CD4-positive, alpha-beta T cell (primary cell): ENCODE measurements around the gene CSNK1E. TPM values are rescaled to one million over a fixed set of nuclear protein-coding genes. Genes with fewer than 3 reads are reported as not detected.

Source experiments
- ATAC-seq: fragments of 200-7000 bp; cut with Tn5 transposase; one replicate; pipeline ENCODE4 v1.10.0; 2022; ENCODE audit warnings: mild to moderate bottlenecking; ENCODE audit not compliant: poor library complexity
- CTCF ChIA-PET: fragments of 350-600 bp; sonication (Branson Sonifier 250); formaldehyde crosslinking; loops from one replicate; lab custom pipeline; 2021; ENCODE audit warnings: antibody characterized with exemption, inconsistent platforms; lab: Charles Lee
- POLR2A ChIA-PET: fragments of 350-600 bp; sonication (Branson Sonifier 250); formaldehyde crosslinking; loops from one replicate; lab custom pipeline; 2021; ENCODE audit warnings: antibody characterized with exemption, inconsistent platforms; lab: Charles Lee
- DNase-seq, 14 experiments: peaks; one replicate each; pipeline ENCODE4 v3.0.0-alpha.2; 2013 to 2020; ENCODE audit warnings: mixed read lengths in 2 of 14
- H3K27ac ChIP-seq, 2 donors: one replicate each; pipeline versions ENCODE4 v1.5.1 to v1.7.0; 2013; ENCODE audit warnings: low read length in 2 of 2, low read depth in 1 of 2, mild to moderate bottlenecking in 1 of 2
- H3K27me3 ChIP-seq, 2 experiments: 1 replicate in 1 of 2; 2 replicates in 1 of 2; pipeline versions ENCODE4 v1.6.1 to v1.7.0; 2013; ENCODE audit warnings: low read length in 2 of 2, control low read depth in 1 of 2, mild to moderate bottlenecking in 1 of 2, moderate library complexity in 1 of 2; ENCODE audit not compliant: insufficient read depth in 2 of 2, control insufficient read depth in 1 of 2
- H3K36me3 ChIP-seq: one replicate; pipeline ENCODE4 v1.6.1; 2013; ENCODE audit warnings: low read length, control low read depth; ENCODE audit not compliant: insufficient read depth
- H3K4me1 ChIP-seq: one replicate; pipeline ENCODE4 v1.6.1; 2013; ENCODE audit warnings: low read length, control low read depth; ENCODE audit not compliant: insufficient read depth
- H3K4me3 ChIP-seq: one replicate; pipeline ENCODE4 v1.5.1; 2013; ENCODE audit warnings: mild to moderate bottlenecking, low read length, moderate library complexity
- H3K9me3 ChIP-seq, 2 experiments: 1 replicate in 1 of 2; 2 replicates in 1 of 2; pipeline versions ENCODE4 v1.6.1 to v1.7.0; 2013; ENCODE audit warnings: low read length in 2 of 2, mild to moderate bottlenecking in 2 of 2, control low read depth in 1 of 2, moderate library complexity in 1 of 2; ENCODE audit not compliant: control insufficient read depth in 1 of 2, insufficient read depth in 1 of 2
- H3K27ac Mint-ChIP-seq: one replicate; pipeline ENCODE4 v1.8.0; 2020; ENCODE audit warnings: mixed read lengths
- H3K27me3 Mint-ChIP-seq: one replicate; pipeline ENCODE4 v1.8.0; 2021; ENCODE audit warnings: mixed read lengths
- H3K36me3 Mint-ChIP-seq: one replicate; pipeline ENCODE4 v1.8.0; 2021; ENCODE audit warnings: low read depth, mixed read lengths
- H3K4me1 Mint-ChIP-seq: one replicate; pipeline ENCODE4 v1.8.0; 2021; ENCODE audit warnings: low read depth, mixed read lengths
- H3K4me3 Mint-ChIP-seq: one replicate; pipeline ENCODE4 v1.8.0; 2020; ENCODE audit warnings: mild to moderate bottlenecking, mixed read lengths
- H3K9me3 Mint-ChIP-seq: one replicate; pipeline ENCODE4 v1.8.0; 2020; ENCODE audit warnings: mixed read lengths
- CTCF ChIP-seq: fragments of 200-600 bp; IDR thresholded peaks from one replicate; pipeline ENCODE4 v1.8.0; 2022; ENCODE audit warnings: antibody characterized with exemption, mild to moderate bottlenecking
- intact Hi-C, 2 experiments: fragments of 100-400 bp; cut with DNase I in 1 of 2; cut with micrococcal nuclease in 1 of 2; formaldehyde crosslinking; loops; one replicate each; pipeline versions ENCODE4 v1.15.1 to v1.9.0; 2023 to 2025; cut with DNase I, micrococcal nuclease
- total RNA-seq, 174 experiments: library from RNA in 2 of 174; stranded (reverse) in 2 of 174; gene quantifications; one replicate each; pipeline ENCODE4 v1.2.3 and lab custom pipeline; 2021 to 2026

Gene CSNK1E
- total RNA-seq, 2 experiments from 2014 or later: 208 to 217 TPM

GRCh38 chr22:38302906-38303305, 14.3 kb downstream of the CSNK1E start:
- Mint-ChIP-seq H3K27me3 (no peaks in the 10 kb centered on the region), H3K4me3 (no peak overlapping the region), H3K27ac (no peak overlapping the region), H3K9me3 (no peaks in the 10 kb centered on the region), H3K36me3 (peaks cover 65% of the 10 kb centered on the region), H3K4me1 (peaks cover 19% of the 10 kb centered on the region)
- Histone ChIP-seq H3K9me3 (no peaks in the 10 kb centered on the region), H3K27me3 (no peaks in the 10 kb centered on the region), H3K4me1 (peaks cover 17% of the 10 kb centered on the region), H3K4me3 (no peak overlapping the region), H3K36me3 (peaks cover 64% of the 10 kb centered on the region), H3K27ac (no peak overlapping the region)
- ATAC-seq: no peak
- no peak for DNase-seq
- no peak for TF ChIP-seq CTCF
- ChIA-PET POLR2A (no interaction called here), CTCF (no interaction called here)
- intact Hi-C loops: no loop called here

GRCh38 chr22:38300946-38301345, 16.3 kb downstream of the CSNK1E start:
- ATAC-seq (no peak), DNase-seq (no peak)
- no peak overlapping the region for H3K4me3 Mint-ChIP-seq
- peaks cover 78% of the 10 kb centered on the region for H3K36me3 Mint-ChIP-seq
- TF ChIP-seq CTCF: no peak
- Histone ChIP-seq H3K9me3 (no peaks in the 10 kb centered on the region), H3K36me3 (peaks cover 83% of the 10 kb centered on the region), H3K4me1 (peaks cover 5% of the 10 kb centered on the region), H3K27me3 (no peaks in the 10 kb centered on the region), H3K4me3 (no peak overlapping the region), H3K27ac (no peak overlapping the region)
- no peaks in the 10 kb centered on the region for H3K27me3 Mint-ChIP-seq
- CTCF ChIA-PET: no interaction called here
- peaks cover 9% of the 10 kb centered on the region for H3K4me1 Mint-ChIP-seq
- POLR2A ChIA-PET: no interaction called here
- H3K9me3 Mint-ChIP-seq: no peaks in the 10 kb centered on the region
- no peak overlapping the region for H3K27ac Mint-ChIP-seq
- intact Hi-C loops: no loop called here

GRCh38 chr22:38300197-38300945, 16.9 kb downstream of the CSNK1E start:
- POLR2A ChIA-PET: no interaction called here

More at GRCh38 chr22:38300197-38300945, 16.9 kb downstream of the CSNK1E start:
- Histone ChIP-seq H3K4me1 (no peaks in the 10 kb centered on the region), H3K27me3 (no peaks in the 10 kb centered on the region), H3K9me3 (no peaks in the 10 kb centered on the region), H3K4me3 (no peak overlapping the region), H3K36me3 (peaks cover 88% of the 10 kb centered on the region), H3K27ac (no peak overlapping the region)
- Mint-ChIP-seq H3K4me1 (peaks cover 3% of the 10 kb centered on the region), H3K36me3 (peaks cover 82% of the 10 kb centered on the region), H3K9me3 (no peaks in the 10 kb centered on the region), H3K27me3 (no peaks in the 10 kb centered on the region), H3K27ac (no peak overlapping the region), H3K4me3 (no peak overlapping the region)
- no peak for ATAC-seq
- intact Hi-C loops: no loop called here
- no peak for TF ChIP-seq CTCF
- CTCF ChIA-PET: no interaction called here
- no peak for DNase-seq
